Mammary epithelial cell (primary cell): ENCODE measurements around the gene PPP1R1B.

Experiments
- CTCF ChIP-seq, 2 donors: IDR thresholded peaks in 1 of 2; conservative IDR thresholded peaks in 1 of 2; 2 replicates each; pipeline ENCODE4 v1.5.1; 2011 to 2012; ENCODE audit warnings: inconsistent platforms in 2 of 2, low read length in 2 of 2, mild to moderate bottlenecking in 2 of 2, control low read depth in 1 of 2, low read depth in 1 of 2; ENCODE audit not compliant: insufficient read depth in 1 of 2; ENCODE audit errors: extremely low read depth in 1 of 2
- EZH2 ChIP-seq: IDR thresholded peaks from 2 replicates; pipeline ENCODE4 v1.6.1; 2012; ENCODE audit warnings: low read length, inconsistent platforms, borderline replicate concordance

GRCh38 chr17:39608142-39608981 lies 18.4 kb upstream of the PPP1R1B start:
- no peak for TF ChIP-seq CTCF (conservative IDR thresholded peaks at IDR 0.05 in 1 of 2, IDR thresholded peaks at IDR 0.05 in 1 of 2; ENCODE audit: extremely low read depth in 1 of 2, insufficient read depth in 1 of 2, low read depth in 1 of 2, low read length in 2 of 2)
- TF ChIP-seq EZH2 = no peak
